HepG2 (cell line): ENCODE measurements around the gene ZNF771. TPM values are rescaled to one million over a fixed set of nuclear protein-coding genes. Genes with fewer than 3 reads are reported as not detected.

ENCODE experiments used
- ARNT2 ChIP-seq: sonication (generic); formaldehyde crosslinking; IDR thresholded peaks from 2 replicates; pipeline ENCODE4 v1.8.0; 2022; ENCODE audit warnings: mild to moderate bottlenecking, low read depth, missing genetic modification reagents, moderate library complexity
- CBX5 ChIP-seq: sonication (generic); formaldehyde crosslinking; IDR thresholded peaks from 2 replicates; pipeline ENCODE4 v1.4.0; 2020; ENCODE audit warnings: missing genetic modification reagents, borderline replicate concordance
- DR1 ChIP-seq: sonication (generic); formaldehyde crosslinking; IDR thresholded peaks from 2 replicates; pipeline ENCODE4 v1.8.0; 2021; ENCODE audit warnings: mild to moderate bottlenecking, missing genetic modification reagents, inconsistent platforms
- HMG20A ChIP-seq: IDR thresholded peaks from 2 replicates; pipeline ENCODE4 v1.6.1; 2016; ENCODE audit warnings: borderline replicate concordance
- HNRNPUL1 ChIP-seq: fragments of 200-400 bp; formaldehyde crosslinking; IDR thresholded peaks from 2 replicates; pipeline ENCODE4 v1.6.1; 2017; ENCODE audit warnings: low read depth, mild to moderate bottlenecking, low read length, moderate library complexity
- HOXA9 ChIP-seq: sonication (generic); formaldehyde crosslinking; IDR thresholded peaks from 2 replicates; pipeline ENCODE4 v1.8.1; 2022; ENCODE audit warnings: missing genetic modification reagents, mild to moderate bottlenecking, moderate library complexity, borderline replicate concordance
- MTF2 ChIP-seq: sonication (generic); formaldehyde crosslinking; IDR thresholded peaks from 2 replicates; pipeline ENCODE4 v1.5.0; 2020; ENCODE audit warnings: missing genetic modification reagents, borderline replicate concordance
- RBM22 ChIP-seq: fragments of 200-400 bp; formaldehyde crosslinking; optimal IDR thresholded peaks from 2 replicates; pipeline ENCODE3; 2017; ENCODE audit warnings: mild to moderate bottlenecking, low read length, moderate library complexity
- RCOR2 ChIP-seq: IDR thresholded peaks from 2 replicates; pipeline ENCODE4 v1.6.1; 2016; ENCODE audit warnings: missing biosample characterization, missing genetic modification reagents
- RFX1 ChIP-seq: fragments of 450-650 bp; IDR thresholded peaks from 2 replicates; pipeline ENCODE4 v1.6.1; 2017
- SNRNP70 ChIP-seq: fragments of 200-400 bp; formaldehyde crosslinking; IDR thresholded peaks from 2 replicates; pipeline ENCODE4 v1.6.1; 2017; ENCODE audit warnings: mild to moderate bottlenecking, low read depth, low read length, moderate library complexity
- TOPORS ChIP-seq: sonication (generic); formaldehyde crosslinking; IDR thresholded peaks from 2 replicates; pipeline ENCODE4 v1.8.0; 2023; ENCODE audit warnings: mild to moderate bottlenecking, missing genetic modification reagents
- TP53 ChIP-seq: sonication (generic); formaldehyde crosslinking; conservative IDR thresholded peaks from 2 replicates; pipeline ENCODE4 v1.4.0; 2020; ENCODE audit warnings: missing genetic modification reagents
- ZIK1 ChIP-seq: sonication (generic); formaldehyde crosslinking; IDR thresholded peaks from 2 replicates; pipeline ENCODE4 v1.5.0; 2020; ENCODE audit warnings: mild to moderate bottlenecking, low read depth, missing genetic modification reagents, borderline replicate concordance
- ZNF205 ChIP-seq: IDR thresholded peaks from 2 replicates; pipeline ENCODE4 v1.6.1; 2018; ENCODE audit warnings: missing biosample characterization, missing genetic modification reagents
- ZNF251 ChIP-seq: sonication (generic); formaldehyde crosslinking; IDR thresholded peaks from 2 replicates; pipeline ENCODE4 v1.9.0; 2021; ENCODE audit warnings: mild to moderate bottlenecking, missing genetic modification reagents
- ZNF329 ChIP-seq: sonication (generic); formaldehyde crosslinking; IDR thresholded peaks from 2 replicates; pipeline ENCODE4 v1.9.0; 2021; ENCODE audit warnings: low read depth, mild to moderate bottlenecking, missing genetic modification reagents
- ZNF333 ChIP-seq: sonication (generic); formaldehyde crosslinking; IDR thresholded peaks from 2 replicates; pipeline ENCODE4 v1.4.0; 2020; ENCODE audit warnings: mild to moderate bottlenecking, missing genetic modification reagents, borderline replicate concordance
- ZNF468 ChIP-seq: sonication (generic); formaldehyde crosslinking; IDR thresholded peaks from 2 replicates; pipeline ENCODE4 v1.8.0; 2022; ENCODE audit warnings: mild to moderate bottlenecking, moderate library complexity, missing genetic modification reagents
- ZNF746 ChIP-seq: sonication (generic); formaldehyde crosslinking; IDR thresholded peaks from 2 replicates; pipeline ENCODE4 v1.8.0; 2022; ENCODE audit warnings: mild to moderate bottlenecking, missing genetic modification reagents
- ZNF777 ChIP-seq: sonication (generic); formaldehyde crosslinking; IDR thresholded peaks from 2 replicates; pipeline ENCODE4 v1.4.0; 2020; ENCODE audit warnings: missing genetic modification reagents
- ZNF790 ChIP-seq: sonication (generic); formaldehyde crosslinking; IDR thresholded peaks from 2 replicates; pipeline ENCODE4 v1.8.0; 2022; ENCODE audit warnings: missing genetic modification reagents, mild to moderate bottlenecking, borderline replicate concordance
- polyA plus RNA-seq, 8 experiments: library from polyadenylated mRNA; depleted of rRNA in 3 of 8; stranded (reverse) in 7 of 8; unstranded in 1 of 8; fragments of >200 nt; fragmentation: Illumina TruSeq in 4 of 8; extraction: Trizol in 4 of 8; gene quantifications; 2 replicates each; pipeline versions ENCODE4 v1.2.1 to v1.2.3, GENCODE V29; 2011 to 2016; ENCODE audit warnings: low read depth in 4 of 8, missing spikeins in 1 of 8, mixed read lengths in 1 of 8; ENCODE audit not compliant: insufficient read depth in 1 of 8
- total RNA-seq, 5 experiments: library from RNA; depleted of rRNA; stranded (reverse); fragments of >200 nt; fragmentation: Illumina TruSeq; extraction: Trizol; gene quantifications; 2 replicates each; pipeline ENCODE4 v1.2.3, GENCODE V29; 2016; ENCODE audit warnings: low read depth in 1 of 5
- TF ChIP-seq, protein P1 (sequence below): sonication (generic); formaldehyde crosslinking; IDR thresholded peaks from 2 replicates; pipeline ENCODE4 v1.5.1; 2020; ENCODE audit warnings: missing genetic modification reagents, mild to moderate bottlenecking, borderline replicate concordance
- TF ChIP-seq, protein P2 (sequence below): sonication (generic); formaldehyde crosslinking; IDR thresholded peaks from 2 replicates; pipeline ENCODE4 v1.5.0; 2020; ENCODE audit warnings: missing genetic modification reagents, mild to moderate bottlenecking, borderline replicate concordance
- TF ChIP-seq, protein P3 (sequence below): sonication (generic); formaldehyde crosslinking; IDR thresholded peaks from 2 replicates; pipeline ENCODE4 v1.8.1; 2023; ENCODE audit warnings: missing genetic modification reagents, inconsistent platforms, borderline replicate concordance
- TF ChIP-seq, protein P4 (sequence below): sonication (generic); formaldehyde crosslinking; IDR thresholded peaks from 2 replicates; pipeline ENCODE4 v1.5.0; 2020; ENCODE audit warnings: mild to moderate bottlenecking, missing genetic modification reagents

The ZNF771 gene
- total and polyA plus RNA-seq, 2 of the 13 experiments (the other 11 are each of a cell fraction or from before 2014, with no cell fraction given), result 5.0 to 11.8 TPM

DNA sequence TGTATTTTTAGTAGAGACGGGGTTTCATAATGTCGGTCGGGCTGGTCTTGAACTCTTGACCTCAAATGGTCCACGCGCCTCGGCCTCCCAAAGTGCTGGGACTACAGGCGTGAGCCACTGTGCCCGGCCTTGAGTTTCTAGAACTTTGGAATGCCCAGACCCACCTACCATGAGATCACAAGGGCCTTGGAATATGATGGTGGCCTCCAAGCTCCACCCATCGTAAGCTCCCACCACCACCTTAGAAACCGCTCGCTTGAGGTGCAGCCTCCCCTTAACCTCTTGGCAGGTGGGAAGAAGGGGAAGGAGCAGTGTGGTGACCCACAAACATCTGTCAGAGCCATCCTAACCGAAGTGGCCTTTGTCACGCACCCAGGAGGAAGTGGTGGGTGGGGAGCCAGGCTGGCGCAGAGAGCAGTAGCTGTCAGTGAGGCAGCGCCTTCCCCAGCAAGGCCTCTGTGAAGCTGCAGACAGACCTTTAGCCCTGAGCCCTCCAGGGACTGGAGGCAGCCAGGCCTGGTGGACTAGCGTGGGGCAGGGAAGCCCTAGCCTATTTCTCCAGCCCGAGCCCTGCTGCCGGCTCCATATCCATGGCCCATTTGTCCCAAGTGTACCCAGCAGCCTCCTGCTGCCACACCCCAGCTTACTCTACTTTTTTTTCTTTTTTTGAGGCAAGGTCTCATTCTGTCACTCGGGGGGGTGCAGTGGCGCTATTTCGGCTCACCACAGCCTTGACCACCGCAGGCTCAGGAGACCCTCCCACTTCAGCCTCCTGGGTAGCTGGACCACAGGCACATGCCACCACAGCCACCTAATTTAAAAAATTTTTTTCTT lies 51.4 kb downstream of the ZNF771 start (continued):
- TF ChIP-seq, protein P1, sequence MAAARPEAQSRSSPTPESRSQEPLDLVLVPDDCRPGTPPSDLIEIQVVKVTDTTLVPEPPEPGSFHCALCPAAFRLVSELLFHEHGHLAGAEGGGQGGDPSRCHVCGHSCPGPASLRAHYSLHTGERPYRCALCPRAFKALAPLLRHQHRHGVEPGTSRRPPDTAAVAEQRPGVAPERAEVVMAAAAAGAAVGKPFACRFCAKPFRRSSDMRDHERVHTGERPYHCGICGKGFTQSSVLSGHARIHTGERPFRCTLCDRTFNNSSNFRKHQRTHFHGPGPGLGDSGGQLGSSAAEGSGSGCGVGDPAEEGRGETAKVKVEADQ (CRISPR knock-in tag), result peak; percentile 57; the same call in 1 of the 2 replicates
- no peak for TF ChIP-seq DR1 (CRISPR knock-in tag)
- TF ChIP-seq ZNF468 (CRISPR knock-in tag), result no peak
- 0 out of 2 replicates have a peak, but pooled peaks have one; percentile 45 for TF ChIP-seq ZNF790 (CRISPR knock-in tag)
- no peak for TF ChIP-seq RFX1
- TF ChIP-seq, protein P2, sequence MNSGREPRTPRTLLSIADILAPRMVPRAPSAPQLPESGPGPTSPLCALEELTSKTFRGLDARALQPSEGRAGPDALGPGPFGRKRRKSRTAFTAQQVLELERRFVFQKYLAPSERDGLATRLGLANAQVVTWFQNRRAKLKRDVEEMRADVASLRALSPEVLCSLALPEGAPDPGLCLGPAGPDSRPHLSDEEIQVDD (CRISPR knock-in tag), result no peak
- TF ChIP-seq RBM22, result no peak
- TF ChIP-seq, protein P3, sequence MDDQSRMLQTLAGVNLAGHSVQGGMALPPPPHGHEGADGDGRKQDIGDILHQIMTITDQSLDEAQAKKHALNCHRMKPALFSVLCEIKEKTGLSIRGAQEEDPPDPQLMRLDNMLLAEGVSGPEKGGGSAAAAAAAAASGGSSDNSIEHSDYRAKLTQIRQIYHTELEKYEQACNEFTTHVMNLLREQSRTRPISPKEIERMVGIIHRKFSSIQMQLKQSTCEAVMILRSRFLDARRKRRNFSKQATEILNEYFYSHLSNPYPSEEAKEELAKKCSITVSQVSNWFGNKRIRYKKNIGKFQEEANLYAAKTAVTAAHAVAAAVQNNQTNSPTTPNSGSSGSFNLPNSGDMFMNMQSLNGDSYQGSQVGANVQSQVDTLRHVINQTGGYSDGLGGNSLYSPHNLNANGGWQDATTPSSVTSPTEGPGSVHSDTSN (CRISPR knock-in tag), result no peak
- TF ChIP-seq SNRNP70, result no peak
- TF ChIP-seq ZNF333 (CRISPR knock-in tag), result peak; percentile 91; the same call in 1 of the 2 replicates
- TF ChIP-seq, protein P4, sequence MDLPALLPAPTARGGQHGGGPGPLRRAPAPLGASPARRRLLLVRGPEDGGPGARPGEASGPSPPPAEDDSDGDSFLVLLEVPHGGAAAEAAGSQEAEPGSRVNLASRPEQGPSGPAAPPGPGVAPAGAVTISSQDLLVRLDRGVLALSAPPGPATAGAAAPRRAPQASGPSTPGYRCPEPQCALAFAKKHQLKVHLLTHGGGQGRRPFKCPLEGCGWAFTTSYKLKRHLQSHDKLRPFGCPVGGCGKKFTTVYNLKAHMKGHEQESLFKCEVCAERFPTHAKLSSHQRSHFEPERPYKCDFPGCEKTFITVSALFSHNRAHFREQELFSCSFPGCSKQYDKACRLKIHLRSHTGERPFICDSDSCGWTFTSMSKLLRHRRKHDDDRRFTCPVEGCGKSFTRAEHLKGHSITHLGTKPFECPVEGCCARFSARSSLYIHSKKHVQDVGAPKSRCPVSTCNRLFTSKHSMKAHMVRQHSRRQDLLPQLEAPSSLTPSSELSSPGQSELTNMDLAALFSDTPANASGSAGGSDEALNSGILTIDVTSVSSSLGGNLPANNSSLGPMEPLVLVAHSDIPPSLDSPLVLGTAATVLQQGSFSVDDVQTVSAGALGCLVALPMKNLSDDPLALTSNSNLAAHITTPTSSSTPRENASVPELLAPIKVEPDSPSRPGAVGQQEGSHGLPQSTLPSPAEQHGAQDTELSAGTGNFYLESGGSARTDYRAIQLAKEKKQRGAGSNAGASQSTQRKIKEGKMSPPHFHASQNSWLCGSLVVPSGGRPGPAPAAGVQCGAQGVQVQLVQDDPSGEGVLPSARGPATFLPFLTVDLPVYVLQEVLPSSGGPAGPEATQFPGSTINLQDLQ, result no peak
- TF ChIP-seq ZNF746 (CRISPR knock-in tag), result peak; percentile 72; the same call in 1 of the 2 replicates
- TF ChIP-seq HOXA9, result no peak
- no peak for TF ChIP-seq ZNF777 (CRISPR knock-in tag)
- TF ChIP-seq ARNT2, result no peak
- no peak for TF ChIP-seq HNRNPUL1
- no peak; the same call in 1 of the 2 replicates for TF ChIP-seq CBX5
- TF ChIP-seq ZNF205 (CRISPR knock-in tag), result peak; percentile 27; the same call in 1 of the 2 replicates
- peak; percentile 62; the same call in 1 of the 2 replicates for TF ChIP-seq TOPORS (CRISPR knock-in tag)
- TF ChIP-seq TP53, result no peak
- no peak for TF ChIP-seq HMG20A (CRISPR knock-in tag)
- TF ChIP-seq MTF2 (CRISPR knock-in tag), result peak; percentile 42; the same call in 1 of the 2 replicates
- TF ChIP-seq RCOR2, result no peak
- TF ChIP-seq ZIK1 (CRISPR knock-in tag), result peak; percentile 28; the same call in 1 of the 2 replicates
- TF ChIP-seq ZNF251, result no peak
- TF ChIP-seq ZNF329, result no peak
